GM23248 (cell line): Measurements from ENCODE around the gene PIK3CD.

Experiments used
- EZH2 ChIP-seq: fragments of 200-600 bp; sonication (generic); IDR thresholded peaks from 2 replicates; pipeline ENCODE4 v1.6.1; 2018; ENCODE audit warnings: antibody characterized with exemption, mild to moderate bottlenecking; ENCODE audit not compliant: insufficient read depth, poor library complexity, severe bottlenecking
- EZH2phosphoT487 ChIP-seq: fragments of 200-600 bp; sonication (generic); IDR thresholded peaks from 2 replicates; pipeline ENCODE4 v1.6.1; 2018; ENCODE audit warnings: antibody characterized with exemption, moderate library complexity, mild to moderate bottlenecking, low read depth; ENCODE audit not compliant: insufficient read depth

DNA sequence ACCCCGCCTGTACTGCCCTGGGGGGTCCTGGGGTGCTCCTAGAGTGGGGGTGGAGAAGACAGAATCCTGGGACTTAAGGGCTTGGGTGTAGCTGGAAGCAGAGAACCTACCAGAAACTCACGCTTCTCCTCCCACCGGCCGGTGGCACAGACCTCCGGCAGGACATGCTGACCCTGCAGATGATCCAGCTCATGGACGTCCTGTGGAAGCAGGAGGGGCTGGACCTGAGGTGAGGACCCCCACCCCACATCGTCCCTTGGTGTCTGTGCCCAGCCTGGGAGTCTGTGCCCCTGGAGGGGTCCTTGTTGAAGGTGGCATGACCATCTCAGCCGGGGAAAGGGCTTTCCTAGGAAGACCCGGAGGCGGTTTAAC lies 70.8 kb downstream of the PIK3CD start:
- TF ChIP-seq EZH2 = no peak
- no peak for TF ChIP-seq EZH2phosphoT487
